ENCODE measurements around the gene HOXD11. TPM values are rescaled to one million over a fixed set of nuclear protein-coding genes. Genes with fewer than 3 reads are reported as not detected.

The HOXD11 gene
- total RNA-seq, 2 donors from 2014 or later: not detected

GRCh38 chr2:176101842-176102241, 5.2 kb upstream of the HOXD11 start:
- DNase-seq: no peak
- ATAC-seq: no peak
- intact Hi-C loops (cut with DNase I): no loop called here

- no peak for ATAC-seq
- intact Hi-C loops (cut with DNase I): no loop called here
- DNase-seq: no peak
Observed at GRCh38 chr2:176102309-176102866, 4.7 kb upstream of the HOXD11 start.

GRCh38 chr2:176103194-176103593, 3.9 kb upstream of the HOXD11 start:
- DNase-seq: no peak
- ATAC-seq: no peak
- intact Hi-C loops (cut with DNase I): no loop called here

GRCh38 chr2:176103742-176104315, 3.3 kb upstream of the HOXD11 start:
- DNase-seq: no peak
- intact Hi-C loops (cut with DNase I): no loop called here
- no peak for ATAC-seq

- DNase-seq (no peak), ATAC-seq (no peak)
- intact Hi-C loops (cut with DNase I): no loop called here
Observed at GRCh38 chr2:176104316-176105077, 2.6 kb upstream of the HOXD11 start.

- DNase-seq (no peak), ATAC-seq (no peak)
- intact Hi-C loops (cut with DNase I): no loop called here
Observed at GRCh38 chr2:176105078-176105729, 1.9 kb upstream of the HOXD11 start.

GRCh38 chr2:176105730-176106580, 1.1 kb upstream of the HOXD11 start:
- ATAC-seq: no peak
- DNase-seq: no peak
- intact Hi-C loops (cut with DNase I): no loop called here

GRCh38 chr2:176107731-176108181, 676 bp downstream of the HOXD11 start:
- intact Hi-C loops (cut with DNase I): no loop called here
- DNase-seq: no peak
- no peak for ATAC-seq

GRCh38 chr2:176109192-176109901, 2.3 kb downstream of the HOXD11 start:
- DNase-seq: no peak
- intact Hi-C loops (cut with DNase I): no loop called here
- ATAC-seq: no peak

GRCh38 chr2:176109946-176110345, 2.9 kb downstream of the HOXD11 start:
- DNase-seq: no peak
- intact Hi-C loops (cut with DNase I): no loop called here
- ATAC-seq: no peak

- intact Hi-C loops (cut with DNase I): no loop called here
- ATAC-seq (no peak), DNase-seq (no peak)
Observed at GRCh38 chr2:176110415-176111308, 3.6 kb downstream of the HOXD11 start.

GRCh38 chr2:176111309-176111663, 4.2 kb downstream of the HOXD11 start:
- intact Hi-C loops (cut with DNase I): no loop called here
- ATAC-seq (no peak), DNase-seq (no peak)

GRCh38 chr2:176111846-176112374, 4.8 kb downstream of the HOXD11 start:
- intact Hi-C loops (cut with DNase I): no loop called here
- ATAC-seq: no peak
- no peak for DNase-seq

GRCh38 chr2:176112375-176113302, 5.6 kb downstream of the HOXD11 start:
- ATAC-seq: no peak
- intact Hi-C loops (cut with DNase I): no loop called here
- DNase-seq: no peak

GRCh38 chr2:176114120-176114929, 7.2 kb downstream of the HOXD11 start:
- no peak for DNase-seq
- no peak for ATAC-seq
- intact Hi-C loops (cut with DNase I): no loop called here
